ENCODE measurements around the gene CALN1.

The CALN1 gene

GRCh38 chr7:72325561-72325960 is 86.6 kb downstream of the CALN1 start:
- DNase-seq (ENCODE audit: low read depth, low spot score): no peak

- DNase-seq (ENCODE audit: low read depth, low spot score): no peak
These were observed 90.5 kb downstream of the CALN1 start for GRCh38 chr7:72321637-72322036.

GRCh38 chr7:72321081-72321480 is 91.1 kb downstream of the CALN1 start:
- DNase-seq (ENCODE audit: low read depth, low spot score): no peak

GRCh38 chr7:72317341-72317740 is 94.8 kb downstream of the CALN1 start:
- DNase-seq (ENCODE audit: low read depth, low spot score): no peak

- no peak for DNase-seq (ENCODE audit: low read depth, low spot score)
These were observed 96.0 kb downstream of the CALN1 start for GRCh38 chr7:72316148-72316547.

- no peak for DNase-seq (ENCODE audit: low read depth, low spot score)
These were observed 98.2 kb downstream of the CALN1 start for GRCh38 chr7:72313906-72314305.

GRCh38 chr7:72310301-72310700 is 101.8 kb downstream of the CALN1 start:
- DNase-seq (ENCODE audit: low read depth, low spot score): no peak

GRCh38 chr7:72309476-72309875 is 102.7 kb downstream of the CALN1 start:
- DNase-seq (ENCODE audit: low read depth, low spot score): no peak

- no peak for DNase-seq (ENCODE audit: low read depth, low spot score)
These were observed 103.2 kb downstream of the CALN1 start for GRCh38 chr7:72308986-72309385.

- no peak for DNase-seq (ENCODE audit: low read depth, low spot score)
These were observed 104.6 kb downstream of the CALN1 start for GRCh38 chr7:72307566-72307965.

- no peak for DNase-seq (ENCODE audit: low read depth, low spot score)
These were observed 113.2 kb downstream of the CALN1 start for GRCh38 chr7:72298912-72299311.

- DNase-seq (ENCODE audit: low read depth, low spot score): no peak
These were observed 114.0 kb downstream of the CALN1 start for GRCh38 chr7:72298091-72298490.

- DNase-seq (ENCODE audit: low read depth, low spot score): no peak
These were observed 114.5 kb downstream of the CALN1 start for GRCh38 chr7:72297636-72298035.

- no peak for DNase-seq (ENCODE audit: low read depth, low spot score)
These were observed 119.3 kb downstream of the CALN1 start for GRCh38 chr7:72292794-72293193.

GRCh38 chr7:72292118-72292517 is 120.0 kb downstream of the CALN1 start:
- DNase-seq (ENCODE audit: low read depth, low spot score): no peak

GRCh38 chr7:72286519-72286918 is 125.6 kb downstream of the CALN1 start:
- no peak for DNase-seq (ENCODE audit: low read depth, low spot score)

- no peak for DNase-seq (ENCODE audit: low read depth, low spot score)
These were observed 128.8 kb downstream of the CALN1 start for GRCh38 chr7:72283309-72283708.

GRCh38 chr7:72281308-72281707 is 130.8 kb downstream of the CALN1 start:
- no peak for DNase-seq (ENCODE audit: low read depth, low spot score)

- DNase-seq (ENCODE audit: low read depth, low spot score): no peak
These were observed 132.9 kb downstream of the CALN1 start for GRCh38 chr7:72279203-72279602.

GRCh38 chr7:72278550-72278949 is 133.6 kb downstream of the CALN1 start:
- no peak for DNase-seq (ENCODE audit: low read depth, low spot score)

- no peak for DNase-seq (ENCODE audit: low read depth, low spot score)
These were observed 136.6 kb downstream of the CALN1 start for GRCh38 chr7:72275382-72276070.

- no peak for DNase-seq (ENCODE audit: low read depth, low spot score)
These were observed 139.7 kb downstream of the CALN1 start for GRCh38 chr7:72272479-72272878.

- DNase-seq (ENCODE audit: low read depth, low spot score): no peak
These were observed 143.3 kb downstream of the CALN1 start for GRCh38 chr7:72268796-72269195.

GRCh38 chr7:72268090-72268489 is 144.0 kb downstream of the CALN1 start:
- no peak for DNase-seq (ENCODE audit: low read depth, low spot score)

Data from activated CD4-positive, CD25-positive, alpha-beta regulatory T cell treated with anti-CD3 and anti-CD28 coated beads, Interleukin-2, amount 50 U/mL, for 16 hours (primary cell).